GM10266 (cell line): ENCODE results near the gene RIPK3.

Source experiments
- DNase-seq: peaks from one replicate; pipeline ENCODE4 v3.0.0; 2012; ENCODE audit errors: extremely low spot score
- CTCF ChIP-seq: IDR thresholded peaks from 2 replicates; pipeline ENCODE4 v1.5.1; 2012; ENCODE audit warnings: mild to moderate bottlenecking, low read depth; ENCODE audit not compliant: control insufficient read depth, insufficient read depth; ENCODE audit errors: missing control alignments

The RIPK3 gene

GRCh38 chr14:24382064-24382371 is 42.2 kb upstream of the RIPK3 start:
- DNase-seq = no peak
- no peak for TF ChIP-seq CTCF

GRCh38 chr14:24381363-24382063 is 41.7 kb upstream of the RIPK3 start:
- DNase-seq = no peak
- no peak for TF ChIP-seq CTCF

DNA sequence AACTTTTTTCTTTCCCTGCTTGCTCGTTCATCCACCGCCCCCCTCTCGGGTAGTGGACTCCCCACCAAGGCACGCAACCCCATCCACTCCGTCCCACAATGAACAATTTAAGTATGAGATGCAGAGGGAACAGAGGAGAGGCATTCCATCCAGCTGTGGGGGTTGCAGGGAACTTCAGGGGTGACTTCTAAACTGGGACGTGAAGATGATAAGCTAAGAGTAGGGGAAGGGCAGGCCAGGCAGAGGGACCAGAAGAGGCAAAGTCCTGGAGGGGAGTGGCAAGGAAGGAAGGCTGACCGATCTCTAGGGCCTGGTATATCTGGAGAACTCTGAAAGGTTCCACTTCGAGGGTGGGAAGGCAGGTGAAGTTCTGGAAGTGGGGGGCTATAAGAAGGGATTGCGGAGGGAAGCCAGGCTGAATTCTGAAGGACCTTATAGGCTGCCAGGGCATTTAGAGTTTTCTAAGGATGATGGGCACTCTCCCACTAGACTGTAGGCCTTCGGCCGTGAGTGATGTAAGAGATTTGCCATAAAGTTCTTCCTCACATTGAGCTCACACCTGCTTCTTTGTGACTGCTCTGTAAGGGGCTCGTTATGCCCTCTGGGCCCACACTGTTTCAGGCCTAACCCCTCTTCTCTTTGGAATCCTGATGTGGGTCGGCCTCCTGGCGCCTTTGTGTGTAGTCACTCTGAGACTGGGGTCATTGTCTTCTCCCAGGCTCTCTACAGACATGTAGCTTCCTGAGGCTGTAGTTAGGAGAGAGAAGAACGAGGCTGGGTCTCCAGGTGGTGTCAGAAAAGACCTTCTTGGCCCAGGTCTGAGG is 40.3 kb upstream of the RIPK3 start:
- no peak for TF ChIP-seq CTCF
- DNase-seq = no peak

DNA sequence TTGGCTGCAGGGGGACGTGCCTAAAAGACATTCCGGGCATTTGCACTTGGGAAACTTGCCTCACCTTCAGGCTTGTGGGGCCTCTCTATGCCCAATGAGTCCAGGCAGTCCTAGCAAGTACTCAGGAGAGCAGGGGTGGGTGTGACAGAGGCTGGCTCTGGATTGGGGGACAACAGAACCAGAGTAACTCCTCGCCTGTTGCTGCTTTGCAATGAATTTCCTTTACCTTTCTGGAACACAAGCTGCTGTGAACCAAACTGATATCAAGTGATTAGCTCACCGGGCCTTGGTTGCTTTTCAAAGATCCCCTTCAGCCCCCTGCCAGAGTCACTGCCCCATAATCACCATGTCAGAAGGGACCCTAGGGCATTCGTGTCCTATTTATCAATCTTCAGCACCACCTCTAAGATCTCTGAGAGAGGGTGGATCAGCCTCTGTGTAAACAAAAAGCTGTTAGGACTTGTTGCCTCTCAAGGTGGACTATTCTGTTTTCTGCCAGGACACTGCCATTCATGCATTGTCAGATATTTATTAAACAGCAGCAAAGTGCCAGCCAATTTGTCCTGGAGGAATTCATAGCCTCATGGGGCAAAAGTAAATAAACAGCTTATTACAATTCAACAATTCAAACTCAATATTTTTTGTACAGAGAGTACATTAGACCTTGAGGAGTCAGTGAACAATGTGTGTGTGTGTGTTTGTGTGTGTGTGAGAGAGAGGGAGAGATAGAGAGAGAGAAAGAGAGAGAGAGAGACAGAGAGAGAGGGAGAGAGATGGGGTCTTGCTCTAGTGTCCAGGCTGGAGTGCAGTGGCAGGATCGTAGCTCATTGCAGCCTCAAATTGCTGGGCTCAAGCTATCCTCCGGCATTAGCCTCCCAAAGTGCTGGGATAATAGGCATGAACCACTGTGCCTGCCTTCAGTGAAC is 39.5 kb upstream of the RIPK3 start:
- no peak for TF ChIP-seq CTCF
- DNase-seq = no peak

DNA sequence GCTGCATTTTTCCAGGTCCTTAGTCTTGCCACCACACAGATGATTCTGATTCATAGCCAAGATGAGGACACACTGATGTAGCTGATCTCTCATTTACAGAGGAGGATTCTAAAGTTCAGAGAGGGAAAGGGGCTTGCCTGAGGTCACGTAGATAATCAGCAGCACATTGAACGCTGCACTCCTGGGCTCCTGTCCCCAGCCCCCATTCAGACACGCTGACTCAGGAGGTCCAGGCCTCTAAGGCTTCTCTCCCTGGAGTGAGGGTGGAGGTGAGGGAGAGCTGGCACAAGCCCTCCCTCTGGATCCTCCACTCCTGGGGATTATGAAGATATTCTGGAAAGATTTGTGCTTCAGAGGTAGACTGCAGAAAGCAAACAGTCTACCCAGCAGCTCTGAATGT is 38.5 kb upstream of the RIPK3 start:
- DNase-seq = no peak
- no peak for TF ChIP-seq CTCF

DNA sequence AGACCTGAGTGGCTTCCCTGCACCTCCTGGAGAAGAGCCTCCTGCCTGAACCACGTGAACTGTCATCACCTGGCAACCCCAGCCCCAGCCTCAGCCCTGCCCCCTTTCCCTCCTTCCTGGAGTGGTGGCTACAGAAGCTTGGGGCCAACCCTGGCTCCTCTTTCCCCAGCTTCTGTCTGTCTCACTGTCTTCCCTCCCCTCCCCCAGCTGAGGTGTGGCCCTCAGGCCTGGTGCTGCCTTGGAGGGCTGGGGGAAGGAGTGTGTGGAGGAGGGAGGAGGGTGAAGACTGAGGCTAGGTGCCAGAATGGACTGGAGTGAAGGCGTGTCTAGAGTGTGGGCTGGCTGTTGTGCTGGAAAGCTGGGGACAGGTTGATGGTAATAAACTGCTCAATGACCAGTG is 37.9 kb upstream of the RIPK3 start:
- DNase-seq = no peak
- TF ChIP-seq CTCF = no peak
